Osteoblast (primary cell): ENCODE results near the gene PLCB4. TPM values are rescaled to one million over a fixed set of nuclear protein-coding genes. Genes with fewer than 3 reads are reported as not detected.

Experiments
- DNase-seq: peaks from one replicate; pipeline ENCODE4 v3.0.0; 2011; ENCODE audit warnings: low spot score, mixed read lengths; ENCODE audit not compliant: insufficient read length; ENCODE audit errors: missing footprints
- H2AFZ ChIP-seq: 2 replicates; pipeline ENCODE4 v1.6.0; 2011; ENCODE audit warnings: mild to moderate bottlenecking, low read length
- H3K27ac ChIP-seq: 2 replicates; pipeline ENCODE4 v1.5.1; 2011; ENCODE audit warnings: mild to moderate bottlenecking, low read depth, low read length, moderate library complexity
- H3K27me3 ChIP-seq: 2 replicates; pipeline ENCODE4 v1.6.0; 2012; ENCODE audit warnings: mild to moderate bottlenecking, control low read depth, inconsistent platforms, low read length, moderate library complexity; ENCODE audit not compliant: insufficient read depth
- H3K36me3 ChIP-seq: 2 replicates; pipeline ENCODE4 v1.5.1; 2011; ENCODE audit warnings: mild to moderate bottlenecking, low read length, control low read depth, moderate library complexity; ENCODE audit not compliant: insufficient read depth
- H3K4me1 ChIP-seq: 2 replicates; pipeline ENCODE4 v1.5.1; 2011; ENCODE audit warnings: mild to moderate bottlenecking, low read length, control low read depth, moderate library complexity; ENCODE audit not compliant: insufficient read depth
- H3K4me2 ChIP-seq: 2 replicates; pipeline ENCODE4 v1.6.0; 2011; ENCODE audit warnings: mild to moderate bottlenecking, low read length; ENCODE audit not compliant: insufficient read depth
- H3K4me3 ChIP-seq: fragments of 200-600 bp; sonication (generic); 3 replicates; pipeline ENCODE4 v1.5.1; 2012; ENCODE audit warnings: mild to moderate bottlenecking, low read length, inconsistent platforms; ENCODE audit not compliant: insufficient read depth
- H3K79me2 ChIP-seq: 2 replicates; pipeline ENCODE4 v1.6.0; 2012; ENCODE audit warnings: mild to moderate bottlenecking, low read length, control low read depth, inconsistent platforms; ENCODE audit not compliant: insufficient read depth
- H3K9me3 ChIP-seq: 2 replicates; pipeline ENCODE4 v1.5.1; 2011; ENCODE audit warnings: low read depth, low read length, control low read depth
- H4K20me1 ChIP-seq: 2 replicates; pipeline ENCODE4 v1.6.0; 2012; ENCODE audit warnings: mild to moderate bottlenecking, low read length, control low read depth; ENCODE audit not compliant: insufficient read depth
- total RNA-seq: library from RNA; depleted of rRNA; stranded (reverse); fragments of >200 nt; gene quantifications from 2 replicates; pipeline ENCODE4 v1.2.3, GENCODE V29; 2012
- TF ChIP-seq, protein P1 (sequence below): IDR thresholded peaks from 2 replicates; pipeline ENCODE4 v1.5.1; 2011; ENCODE audit warnings: mild to moderate bottlenecking, low read depth, low read length, moderate library complexity; ENCODE audit errors: extremely low read depth

The PLCB4 gene
- total RNA-seq, 1 donor: 13.0 TPM

DNA sequence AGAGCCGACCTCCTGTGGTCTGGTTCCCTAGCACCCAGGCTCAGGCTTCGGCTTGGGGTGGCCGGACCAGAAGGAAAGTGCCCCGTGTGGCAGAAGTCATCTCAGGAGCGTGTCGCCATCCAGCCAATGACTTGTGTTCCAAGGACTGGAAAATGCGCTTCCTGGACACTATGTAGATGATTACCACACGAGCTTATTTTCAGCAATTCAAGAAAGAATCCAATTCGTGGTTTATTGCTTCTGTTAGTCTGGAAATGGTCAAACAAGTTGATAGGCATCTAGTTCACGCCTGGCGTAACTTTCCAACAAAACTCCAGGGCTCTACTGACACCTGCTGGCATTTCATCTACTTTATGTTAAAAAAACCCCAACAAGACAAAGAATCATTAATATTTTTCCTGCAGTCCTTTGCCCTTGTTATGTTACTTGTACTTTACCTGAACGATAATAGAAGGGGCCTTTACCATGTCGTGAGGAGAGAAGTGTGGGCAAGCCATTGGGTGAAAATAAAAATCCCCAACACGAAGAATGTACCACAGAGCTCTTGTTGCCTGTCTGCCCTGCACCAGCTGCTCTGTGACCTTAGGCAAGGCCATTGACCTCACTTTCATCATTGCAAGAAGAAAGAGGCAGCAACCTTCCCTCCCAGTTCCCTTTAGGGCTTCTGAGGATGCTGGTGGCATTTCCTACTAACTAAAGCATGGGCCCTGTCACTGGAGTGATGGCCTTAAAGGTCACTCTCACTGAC, 290.8 kb downstream of the PLCB4 start:
- Histone ChIP-seq H3K4me3 (peak overlapping the region; percentile 34), H2AFZ (peak overlapping the region; percentile 30), H3K9me3 (no peaks in the 10 kb centered on the region), H3K4me2 (peak overlapping the region; percentile 37), H3K79me2 (no peaks in the 10 kb centered on the region), H3K4me1 (peaks cover 7% of the 10 kb centered on the region), H3K36me3 (peaks cover 14% of the 10 kb centered on the region), H3K27ac (no peak overlapping the region), H4K20me1 (no peaks in the 10 kb centered on the region), H3K27me3 (no peaks in the 10 kb centered on the region)
- TF ChIP-seq, protein P1, sequence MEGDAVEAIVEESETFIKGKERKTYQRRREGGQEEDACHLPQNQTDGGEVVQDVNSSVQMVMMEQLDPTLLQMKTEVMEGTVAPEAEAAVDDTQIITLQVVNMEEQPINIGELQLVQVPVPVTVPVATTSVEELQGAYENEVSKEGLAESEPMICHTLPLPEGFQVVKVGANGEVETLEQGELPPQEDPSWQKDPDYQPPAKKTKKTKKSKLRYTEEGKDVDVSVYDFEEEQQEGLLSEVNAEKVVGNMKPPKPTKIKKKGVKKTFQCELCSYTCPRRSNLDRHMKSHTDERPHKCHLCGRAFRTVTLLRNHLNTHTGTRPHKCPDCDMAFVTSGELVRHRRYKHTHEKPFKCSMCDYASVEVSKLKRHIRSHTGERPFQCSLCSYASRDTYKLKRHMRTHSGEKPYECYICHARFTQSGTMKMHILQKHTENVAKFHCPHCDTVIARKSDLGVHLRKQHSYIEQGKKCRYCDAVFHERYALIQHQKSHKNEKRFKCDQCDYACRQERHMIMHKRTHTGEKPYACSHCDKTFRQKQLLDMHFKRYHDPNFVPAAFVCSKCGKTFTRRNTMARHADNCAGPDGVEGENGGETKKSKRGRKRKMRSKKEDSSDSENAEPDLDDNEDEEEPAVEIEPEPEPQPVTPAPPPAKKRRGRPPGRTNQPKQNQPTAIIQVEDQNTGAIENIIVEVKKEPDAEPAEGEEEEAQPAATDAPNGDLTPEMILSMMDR: peak; percentile 60
- DNase-seq: peak; percentile 74

DNA sequence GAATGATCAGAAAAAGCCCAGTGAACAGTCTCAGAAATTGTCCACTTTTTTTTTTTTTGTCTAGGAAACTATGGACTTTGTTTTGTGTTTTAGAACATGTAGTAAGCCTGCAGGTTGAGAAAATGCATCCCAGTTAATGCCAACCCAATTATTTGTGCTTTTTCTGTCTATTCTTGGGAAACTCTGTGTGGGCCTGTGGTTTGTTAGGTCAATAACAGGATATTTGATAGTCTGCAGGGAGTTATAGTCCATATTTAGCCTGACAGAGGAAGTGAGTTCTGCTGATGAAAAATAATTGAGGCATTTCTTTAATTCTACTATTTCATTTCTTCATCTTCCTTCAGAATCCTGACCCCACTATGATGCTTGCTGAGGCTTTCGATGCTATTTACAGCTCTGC, 291.5 kb downstream of the PLCB4 start:
- no peak overlapping the region for H3K4me2 ChIP-seq

DNA sequence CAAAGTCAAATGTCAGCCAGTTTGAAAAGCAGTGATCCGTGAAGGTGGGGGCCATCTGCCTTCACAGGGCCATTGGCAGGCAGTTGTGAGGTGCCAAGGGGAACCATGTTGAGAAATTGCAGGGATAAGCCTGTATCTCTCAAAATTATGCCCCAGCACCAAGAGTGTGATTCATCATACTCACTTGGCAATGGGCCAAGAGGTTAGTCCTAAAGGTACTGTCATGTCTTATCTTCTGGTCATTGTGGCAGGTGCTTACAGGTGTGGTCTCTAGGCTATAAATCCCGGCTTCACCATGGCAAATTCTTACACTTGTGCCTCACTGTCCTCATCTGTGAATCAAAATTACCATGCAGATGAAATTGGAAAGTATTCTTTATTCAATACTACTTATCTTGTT, 294.8 kb downstream of the PLCB4 start:
- Histone ChIP-seq H3K9me3 (no peaks in the 10 kb centered on the region), H3K27ac (no peak overlapping the region), H3K36me3 (peaks cover 14% of the 10 kb centered on the region), H3K27me3 (no peaks in the 10 kb centered on the region), H2AFZ (no peak overlapping the region), H3K4me1 (peaks cover 7% of the 10 kb centered on the region), H3K79me2 (no peaks in the 10 kb centered on the region), H3K4me3 (no peak overlapping the region), H3K4me2 (no peak overlapping the region), H4K20me1 (no peaks in the 10 kb centered on the region)
- no peak for DNase-seq
- TF ChIP-seq, protein P1: no peak

More for the DNA sequence above, 291.5 kb downstream of the PLCB4 start:
- peaks cover 7% of the 10 kb centered on the region for H3K4me1 ChIP-seq
- no peaks in the 10 kb centered on the region for H3K27me3 ChIP-seq
- H3K9me3 ChIP-seq: no peaks in the 10 kb centered on the region
- TF ChIP-seq, protein P1: no peak
- no peaks in the 10 kb centered on the region for H3K79me2 ChIP-seq
- no peak for DNase-seq
- no peak overlapping the region for H3K4me3 ChIP-seq
- H3K27ac ChIP-seq: no peak overlapping the region
- no peaks in the 10 kb centered on the region for H4K20me1 ChIP-seq
- no peak overlapping the region for H2AFZ ChIP-seq
- peaks cover 14% of the 10 kb centered on the region for H3K36me3 ChIP-seq

DNA sequence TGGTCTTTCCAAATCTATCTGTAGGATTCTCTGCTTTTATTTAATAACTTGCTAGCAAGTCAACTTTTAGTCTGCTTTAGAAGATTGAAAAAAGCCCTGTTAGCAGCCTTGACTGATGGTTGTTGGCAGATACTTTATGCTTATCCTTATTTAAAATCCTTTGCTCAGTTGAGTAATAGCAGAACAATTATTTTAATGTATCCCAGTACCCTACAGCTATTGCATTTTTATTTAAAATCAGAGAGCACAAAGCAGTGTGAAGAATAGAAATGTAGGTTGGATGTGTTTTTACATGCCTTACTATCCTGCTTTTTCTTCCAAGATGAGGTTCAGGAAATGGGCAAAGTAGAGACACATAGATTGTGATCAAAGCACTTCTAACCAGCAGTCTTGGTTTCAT, 298.4 kb downstream of the PLCB4 start:
- H3K79me2 ChIP-seq: no peaks in the 10 kb centered on the region
- no peaks in the 10 kb centered on the region for H4K20me1 ChIP-seq
- H3K4me3 ChIP-seq: no peak overlapping the region
- no peaks in the 10 kb centered on the region for H3K27me3 ChIP-seq
- H3K4me1 ChIP-seq: no peaks in the 10 kb centered on the region
- no peak for DNase-seq
- H3K27ac ChIP-seq: no peak overlapping the region
- peaks cover 14% of the 10 kb centered on the region for H3K36me3 ChIP-seq
- H2AFZ ChIP-seq: no peak overlapping the region
- H3K4me2 ChIP-seq: no peak overlapping the region
- TF ChIP-seq, protein P1: no peak
- no peaks in the 10 kb centered on the region for H3K9me3 ChIP-seq
